ENCODE results near the gene CNTNAP5. TPM values are rescaled to one million over a fixed set of nuclear protein-coding genes. Genes with fewer than 3 reads are reported as not detected.

Gene CNTNAP5
- total and polyA plus RNA-seq, 4 donors, result not detected

- 47% methylated on average over 1 of the region's 1 CpG for WGBS
- peaks cover 11 to 24% (median 16%) of the 10 kb centered on the region in 4 donors for H3K9me3 ChIP-seq (ENCODE audit: control insufficient read depth in 4 of 4, low read length in 3 of 4)
These were observed 668.1 kb downstream of the CNTNAP5 start for GRCh38 chr2:124693156-124693555.

GRCh38 chr2:124698979-124699565, 674.0 kb downstream of the CNTNAP5 start:
- Histone ChIP-seq H3K27me3 (ENCODE audit: control insufficient read depth in 4 of 4, insufficient read depth in 4 of 4, low read length in 3 of 4) (no peaks in the 10 kb centered on the region), H3K9me3 (ENCODE audit: control insufficient read depth in 4 of 4, low read length in 3 of 4) (no peaks in the 10 kb centered on the region), H3K9ac (ENCODE audit: low read depth in 1 of 2, low read length in 2 of 2) (no peak overlapping the region), H3K4me1 (ENCODE audit: control insufficient read depth in 4 of 4, insufficient read depth in 4 of 4, low read length in 3 of 4) (no peaks in the 10 kb centered on the region), H3K36me3 (ENCODE audit: control insufficient read depth in 4 of 4, insufficient read depth in 3 of 4, low read depth in 1 of 4, low read length in 3 of 4) (no peaks in the 10 kb centered on the region), H3K27ac (ENCODE audit: low read depth in 1 of 2, low read length in 2 of 2) (no peak overlapping the region), H3K4me3 (ENCODE audit: low read depth in 1 of 3, low read length in 3 of 3) (no peak overlapping the region)
- no peak for TF ChIP-seq MAX (IDR thresholded peaks at IDR 0.05)
- no peak for TF ChIP-seq TAF1 (conservative IDR thresholded peaks at IDR 0.05)
- no peak for TF ChIP-seq ZBTB33 (IDR thresholded peaks at IDR 0.05)
- TF ChIP-seq JUND (IDR thresholded peaks at IDR 0.05), result no peak
- TF ChIP-seq ATF3 (IDR thresholded peaks at IDR 0.05), result no peak
- no peak for TF ChIP-seq RXRA (IDR thresholded peaks at IDR 0.05)
- TF ChIP-seq HNF4G (IDR thresholded peaks at IDR 0.05), result no peak
- TF ChIP-seq RAD21 (IDR thresholded peaks at IDR 0.05), result no peak
- no peak for TF ChIP-seq SP1 (IDR thresholded peaks at IDR 0.05)
- TF ChIP-seq FOXA2 (IDR thresholded peaks at IDR 0.05), result no peak
- no peak for TF ChIP-seq REST (IDR thresholded peaks at IDR 0.05)
- no peak for TF ChIP-seq NR2F2 (IDR thresholded peaks at IDR 0.05)
- TF ChIP-seq HNF4A (conservative IDR thresholded peaks at IDR 0.05), result no peak
- DNase-seq (ENCODE audit: low spot score), result no peak
- WGBS, result 69% methylated on average over 4 of the region's 4 CpGs

More at GRCh38 chr2:124693156-124693555, 668.1 kb downstream of the CNTNAP5 start:
- H3K27me3 ChIP-seq (ENCODE audit: control insufficient read depth in 4 of 4, insufficient read depth in 4 of 4, low read length in 3 of 4), result no peaks in the 10 kb centered on the region
- no peak overlapping the region for H3K4me3 ChIP-seq (ENCODE audit: low read depth in 1 of 3, low read length in 3 of 3)
- TF ChIP-seq RXRA (IDR thresholded peaks at IDR 0.05), result no peak
- no peak for TF ChIP-seq CTCF (IDR thresholded peaks at IDR 0.05; ENCODE audit: low read depth, low read length, missing input control)
- no peak for TF ChIP-seq FOXA2 (IDR thresholded peaks at IDR 0.05)
- no peak for TF ChIP-seq FOXA1 (IDR thresholded peaks at IDR 0.05)
- TF ChIP-seq RAD21 (IDR thresholded peaks at IDR 0.05), result no peak
- TF ChIP-seq EGR1 (IDR thresholded peaks at IDR 0.05; ENCODE audit: low read depth in 2 of 2), result no peak
- TF ChIP-seq GABPA (IDR thresholded peaks at IDR 0.05 in 1 of 2, conservative IDR thresholded peaks at IDR 0.05 in 1 of 2), result no peak
- no peak for TF ChIP-seq ATF3 (IDR thresholded peaks at IDR 0.05)
- no peak for TF ChIP-seq HNF4A (conservative IDR thresholded peaks at IDR 0.05)
- TF ChIP-seq TAF1 (conservative IDR thresholded peaks at IDR 0.05), result no peak
- TF ChIP-seq NR2F2 (IDR thresholded peaks at IDR 0.05), result no peak
- no peak for DNase-seq (ENCODE audit: low spot score)
- H3K4me1 ChIP-seq (ENCODE audit: control insufficient read depth in 4 of 4, insufficient read depth in 4 of 4, low read length in 3 of 4), result no peaks in the 10 kb centered on the region
- H3K27ac ChIP-seq (ENCODE audit: low read depth in 1 of 2, low read length in 2 of 2), result no peak overlapping the region
- no peaks in the 10 kb centered on the region for H3K36me3 ChIP-seq (ENCODE audit: control insufficient read depth in 4 of 4, insufficient read depth in 3 of 4, low read depth in 1 of 4, low read length in 3 of 4)
- H3K9ac ChIP-seq (ENCODE audit: low read depth in 1 of 2, low read length in 2 of 2), result no peak overlapping the region
